Measurements from ENCODE around the gene MRGPRE.

The MRGPRE gene

DNA sequence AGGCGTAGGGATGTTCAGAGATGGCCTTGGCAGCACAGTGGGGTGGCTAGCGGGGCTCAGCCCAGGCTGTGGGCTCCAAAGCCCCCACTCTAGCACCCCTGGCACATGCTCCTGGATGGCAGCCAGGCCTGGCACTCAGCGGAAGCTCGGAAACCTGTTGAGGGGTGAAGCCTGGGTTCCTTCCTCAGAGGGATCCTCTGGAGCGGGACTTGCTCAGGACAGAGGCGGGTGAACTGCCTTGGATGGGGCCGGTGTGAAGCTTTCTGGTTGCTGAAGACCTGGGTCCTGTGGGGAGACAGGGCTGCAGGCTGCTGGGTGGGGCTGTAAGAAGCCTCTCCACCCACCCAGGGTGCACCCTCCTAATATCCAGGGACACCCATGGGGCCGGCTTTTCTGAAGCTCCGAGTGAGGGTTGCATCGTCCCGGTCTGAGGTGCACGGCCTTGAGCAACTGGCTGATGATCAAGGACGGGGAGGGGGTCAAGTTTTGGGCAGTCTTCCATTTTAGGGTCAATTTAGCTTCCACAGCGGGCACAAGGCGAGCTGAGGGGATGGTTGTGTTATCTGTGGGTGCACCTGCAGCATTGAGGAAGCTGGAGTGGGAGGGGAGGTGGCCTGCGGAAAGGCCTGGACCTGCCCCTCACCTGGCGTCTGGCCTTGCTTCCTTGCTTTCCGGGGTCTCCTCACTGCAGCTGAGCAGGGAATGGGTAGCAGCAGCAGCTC is 5.2 kb downstream of the MRGPRE start:
- no peak for DNase-seq

DNA sequence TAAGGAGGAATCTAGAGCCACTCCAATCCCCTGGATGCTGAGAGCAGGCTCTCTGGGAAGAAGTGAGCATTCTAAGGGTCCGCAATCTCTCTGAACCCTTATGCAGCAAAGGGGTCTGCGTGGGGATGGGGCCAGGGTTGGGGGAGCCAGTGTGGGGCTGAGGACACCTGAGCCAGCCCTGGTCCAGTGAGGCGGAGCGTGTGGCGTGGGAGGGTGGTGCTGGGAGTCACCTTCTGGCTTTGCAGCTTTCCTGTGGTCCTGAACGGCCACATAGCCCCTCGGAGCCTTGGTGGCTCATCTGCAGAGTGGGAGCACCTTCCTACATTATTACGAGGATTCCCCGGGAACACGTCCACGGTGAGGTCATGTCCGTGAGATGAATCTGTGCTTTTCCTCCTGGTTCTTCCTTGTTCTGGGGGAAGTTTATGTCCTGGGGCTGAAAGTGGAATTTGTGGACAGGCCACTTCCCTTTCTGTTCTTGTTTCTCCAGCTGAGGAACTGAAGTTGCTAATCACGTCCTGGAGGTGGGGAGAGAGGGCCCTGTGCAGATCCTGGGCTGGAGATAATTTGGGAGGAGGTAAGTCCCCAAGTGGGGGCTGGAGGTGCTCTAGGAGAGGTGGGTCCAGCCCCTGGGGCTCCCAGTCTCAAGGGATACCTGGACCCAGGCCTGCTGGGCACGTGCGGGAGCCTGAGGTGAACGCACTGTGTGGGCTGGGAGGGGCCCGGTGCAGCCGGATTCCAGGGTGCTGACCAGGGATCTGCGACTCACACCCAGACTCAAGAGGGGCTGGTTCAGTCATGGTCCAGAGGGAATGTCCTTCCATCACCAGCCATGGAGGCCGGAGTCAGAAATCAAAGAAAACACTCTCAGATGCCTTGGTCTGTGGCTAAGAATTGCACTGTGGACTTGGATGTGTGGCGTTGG is 6.1 kb downstream of the MRGPRE start:
- no peak for DNase-seq

- DNase-seq: no peak
Observed at GRCh38 chr11:3225159-3225758, 7.0 kb downstream of the MRGPRE start.

DNA sequence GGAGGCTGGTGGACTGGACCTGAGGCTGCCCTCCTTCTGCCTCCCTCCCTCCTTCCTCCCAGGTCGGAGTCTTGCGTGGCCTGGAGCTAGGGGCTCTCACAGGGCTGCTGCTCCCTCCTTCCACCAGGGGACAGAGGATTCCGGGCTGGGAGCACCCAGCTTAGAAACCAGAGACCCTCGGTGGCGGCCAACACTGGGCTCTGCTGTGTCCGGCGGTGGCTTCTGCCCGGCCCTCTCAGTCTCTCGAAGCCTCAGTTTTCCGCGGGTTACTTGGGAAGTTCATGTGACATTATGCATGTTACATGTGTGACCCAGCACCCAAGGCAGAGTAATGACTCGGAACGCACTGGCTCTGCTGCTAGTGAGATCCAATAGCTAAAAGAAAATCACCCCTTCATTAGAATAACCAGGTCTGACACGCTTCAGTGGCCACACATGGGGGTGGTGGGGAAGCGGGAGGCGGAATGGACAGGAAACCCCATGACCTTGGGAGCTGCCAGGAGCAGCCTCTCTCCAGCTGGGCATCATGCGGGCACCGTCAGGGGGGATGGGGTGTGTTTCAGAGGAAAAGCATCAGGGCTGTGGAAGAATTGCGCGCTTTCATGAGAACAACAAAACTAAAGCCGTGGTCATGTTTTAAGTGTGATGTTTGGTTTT is 7.7 kb downstream of the MRGPRE start:
- DNase-seq: no peak

DNA sequence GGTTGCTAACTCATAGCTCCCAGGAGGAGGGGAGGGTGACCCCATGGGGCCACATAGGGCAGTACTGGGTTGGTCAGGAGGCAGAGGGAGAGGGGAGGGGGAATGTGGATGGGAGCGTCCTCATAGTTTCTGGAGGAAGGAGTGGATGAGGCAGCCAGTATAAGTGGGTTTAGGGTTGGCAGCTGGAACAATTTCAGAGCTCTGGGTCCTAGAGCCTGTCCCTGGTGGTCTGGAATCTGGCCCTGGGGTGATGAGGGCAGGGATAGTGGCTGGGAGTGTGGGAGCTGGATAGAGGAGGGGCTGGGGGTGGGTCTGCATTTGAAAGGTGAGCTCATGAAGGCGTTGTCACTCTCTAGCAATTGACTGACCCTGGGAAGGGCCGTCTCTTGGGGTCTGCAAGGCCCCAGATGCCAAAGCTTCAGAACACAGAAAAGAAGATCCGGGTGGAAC is 8.3 kb downstream of the MRGPRE start:
- DNase-seq: no peak

DNA sequence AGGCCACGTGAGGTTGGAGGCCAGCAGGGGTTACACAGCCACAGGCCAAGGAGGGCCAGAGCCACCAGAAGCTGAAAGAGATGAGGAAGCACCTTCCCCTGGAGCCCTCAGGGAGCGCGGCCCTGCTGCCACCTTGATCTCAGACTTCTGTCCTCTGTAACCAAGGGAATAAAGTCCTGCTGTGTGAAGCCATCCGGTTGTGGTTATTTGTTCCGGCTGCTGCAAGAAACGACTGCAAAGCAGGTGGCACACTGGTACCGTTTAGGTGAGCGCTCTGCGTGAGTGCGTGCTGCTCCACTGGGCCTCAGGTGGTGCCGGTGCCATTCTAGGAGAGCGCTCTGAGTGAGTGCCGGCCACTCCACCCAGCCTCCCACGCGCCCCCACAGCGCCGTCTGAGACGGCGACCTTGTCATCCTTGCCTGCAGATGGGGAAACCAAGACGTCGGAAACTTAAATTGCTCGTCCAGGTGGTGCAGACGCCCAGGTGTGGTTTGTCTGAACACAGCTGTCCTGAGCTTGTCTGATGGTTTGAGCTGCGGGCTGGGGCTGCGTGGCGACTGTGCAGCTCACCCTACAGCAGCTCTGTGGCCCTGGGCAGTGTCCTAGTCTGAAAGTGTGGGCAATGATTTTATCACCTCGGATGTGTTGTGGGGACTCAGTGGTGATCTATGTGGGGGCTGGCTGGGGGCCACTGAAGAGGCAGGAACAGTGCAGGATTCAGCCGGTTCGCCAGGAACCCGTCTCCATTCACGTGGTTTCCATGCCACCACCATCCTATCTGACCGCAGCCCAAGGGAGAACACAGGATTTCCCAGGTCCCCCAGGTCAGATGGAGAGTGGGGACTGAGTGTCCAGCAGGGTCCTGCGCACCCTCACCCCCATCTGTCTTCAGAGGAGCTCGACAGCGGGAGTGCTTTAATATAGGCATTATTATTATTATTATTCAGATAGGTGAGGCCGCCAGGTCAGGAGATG is 9.0 kb downstream of the MRGPRE start:
- no peak for DNase-seq

DNA sequence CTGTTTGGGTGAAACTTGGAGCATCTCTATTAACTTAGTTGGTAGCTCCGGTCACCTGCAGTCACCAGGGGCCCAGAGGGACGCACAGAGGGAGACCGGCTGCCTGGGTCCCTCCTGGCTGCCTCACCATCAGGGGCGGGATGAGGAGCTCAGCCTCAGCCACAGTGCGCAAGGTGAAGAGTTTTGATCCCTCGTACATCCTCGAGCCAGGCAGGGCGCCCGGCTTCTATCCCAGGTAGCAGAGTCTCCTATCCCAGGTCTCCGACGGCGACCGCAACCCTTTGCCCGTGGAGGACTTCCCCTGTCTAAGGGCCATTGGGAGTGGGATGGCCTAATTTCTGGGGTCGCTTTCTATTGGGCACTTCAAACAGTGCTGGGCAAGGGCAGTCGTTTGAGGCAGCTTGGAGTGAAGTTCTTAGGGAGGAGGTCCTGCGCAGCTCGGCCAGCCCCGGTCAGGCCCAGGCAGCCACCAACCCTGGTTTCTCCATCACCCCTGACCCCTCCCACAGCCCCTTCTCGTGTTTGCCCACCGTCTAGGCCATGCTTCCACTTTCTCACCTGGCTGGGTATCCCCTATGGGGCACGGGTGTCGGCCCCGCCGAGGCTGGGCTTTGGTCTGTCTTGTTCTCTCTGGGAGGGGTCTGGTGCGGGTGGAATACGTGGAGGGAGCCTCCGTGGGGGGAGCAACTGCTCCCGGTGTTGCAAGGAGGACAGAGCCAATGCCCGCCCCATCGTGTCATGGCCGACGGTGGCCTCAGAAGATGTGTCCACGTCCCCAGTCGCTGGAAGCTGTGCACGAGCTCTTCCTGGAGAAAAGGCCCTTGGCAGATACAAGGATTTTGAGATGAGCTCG is 10.0 kb downstream of the MRGPRE start:
- no peak for DNase-seq

GRCh38 chr11:3221408-3222002 is 10.7 kb downstream of the MRGPRE start:
- no peak for DNase-seq

DNA sequence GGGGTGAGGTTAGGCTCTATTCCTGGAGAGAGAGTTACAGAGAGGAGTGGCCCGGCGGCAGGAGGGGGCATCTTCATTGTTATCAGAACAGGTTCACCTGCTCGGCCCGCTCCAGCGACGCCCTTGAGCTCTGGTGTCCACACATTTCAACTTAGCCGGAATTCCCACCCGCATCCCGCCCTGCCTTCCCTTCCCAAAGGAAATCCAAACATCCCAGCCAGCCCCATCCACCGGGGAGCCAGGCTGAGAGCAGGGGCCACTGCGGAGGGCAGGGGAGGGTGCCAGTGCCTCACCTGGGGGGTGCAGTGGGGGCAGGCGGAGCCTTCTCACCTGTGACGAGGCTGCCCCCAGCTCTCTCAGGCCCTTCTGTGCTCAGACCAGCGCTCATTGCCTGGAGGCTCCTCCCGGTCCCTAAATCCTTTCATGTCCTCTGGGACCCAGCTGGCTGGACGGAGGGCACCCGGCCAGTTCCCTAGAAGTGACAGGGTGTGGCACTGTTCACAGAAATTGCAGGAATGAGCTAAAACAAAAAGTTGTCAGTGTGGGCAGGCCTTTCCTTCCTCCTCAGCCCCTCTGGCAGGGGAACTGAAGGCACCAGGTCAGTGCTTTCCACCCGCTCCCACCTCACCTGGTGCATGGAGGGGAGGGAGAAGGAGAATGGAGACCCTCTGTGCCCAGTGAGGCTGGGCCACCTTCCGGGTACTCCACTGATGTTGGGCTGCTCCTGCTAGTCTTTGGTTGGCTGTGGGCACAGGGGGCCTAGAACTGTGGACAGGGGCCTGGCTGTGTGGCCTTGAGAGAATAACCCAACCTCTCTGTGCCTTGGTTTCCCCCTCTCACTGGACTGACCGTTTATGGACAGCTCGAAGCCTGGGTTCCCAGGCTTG is 11.5 kb downstream of the MRGPRE start:
- no peak for DNase-seq

- no peak for DNase-seq
Observed at GRCh38 chr11:3220101-3220500, 12.1 kb downstream of the MRGPRE start.

- no peak for DNase-seq
Observed at GRCh38 chr11:3219281-3219892, 12.8 kb downstream of the MRGPRE start.

DNA sequence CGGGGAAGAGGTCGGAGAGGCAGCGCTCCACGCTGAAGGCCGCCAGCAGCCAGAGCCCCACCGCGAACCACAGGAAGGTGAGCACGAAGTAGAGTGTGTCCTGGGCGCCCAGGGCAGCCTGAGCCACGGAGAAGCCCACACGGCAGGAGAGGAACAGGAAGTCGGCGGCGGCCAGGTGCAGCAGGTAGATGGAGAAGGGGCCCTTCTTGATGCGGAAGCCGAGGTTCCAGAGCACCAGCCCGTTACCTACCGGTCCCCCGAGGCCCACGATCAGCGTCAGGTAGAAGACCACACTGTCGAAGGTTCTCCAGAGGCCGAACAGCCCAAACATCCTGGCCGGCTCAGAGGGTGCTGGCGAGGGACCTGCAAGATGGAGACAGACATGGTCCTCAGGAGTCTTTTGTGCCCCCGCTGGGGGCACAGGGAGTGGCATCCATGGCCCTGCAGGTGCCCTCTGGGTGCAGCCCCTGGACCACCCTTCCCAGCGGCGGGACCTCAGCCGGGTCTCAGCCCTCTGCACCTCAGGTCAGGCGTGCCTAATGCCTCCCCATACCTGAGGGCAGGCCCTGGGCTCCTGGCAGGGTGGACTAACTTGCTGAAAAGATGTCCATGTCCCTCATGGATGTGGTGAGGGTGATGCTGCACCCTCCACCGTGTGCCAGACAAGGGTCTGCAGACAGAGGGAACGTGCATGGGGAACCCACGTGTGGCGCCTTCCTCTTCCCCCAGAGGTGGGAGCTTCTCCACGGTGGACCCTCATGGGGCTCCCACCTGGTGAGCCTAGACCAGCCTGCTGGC is 13.5 kb downstream of the MRGPRE start, which contains the start of gene MRGPRG:
TSS of gene MRGPRG (minus strand) at position 331 of the 798 bp plus-strand sequence. CDS start at position 331, 0 bp downstream.
- DNase-seq: no peak

DNA sequence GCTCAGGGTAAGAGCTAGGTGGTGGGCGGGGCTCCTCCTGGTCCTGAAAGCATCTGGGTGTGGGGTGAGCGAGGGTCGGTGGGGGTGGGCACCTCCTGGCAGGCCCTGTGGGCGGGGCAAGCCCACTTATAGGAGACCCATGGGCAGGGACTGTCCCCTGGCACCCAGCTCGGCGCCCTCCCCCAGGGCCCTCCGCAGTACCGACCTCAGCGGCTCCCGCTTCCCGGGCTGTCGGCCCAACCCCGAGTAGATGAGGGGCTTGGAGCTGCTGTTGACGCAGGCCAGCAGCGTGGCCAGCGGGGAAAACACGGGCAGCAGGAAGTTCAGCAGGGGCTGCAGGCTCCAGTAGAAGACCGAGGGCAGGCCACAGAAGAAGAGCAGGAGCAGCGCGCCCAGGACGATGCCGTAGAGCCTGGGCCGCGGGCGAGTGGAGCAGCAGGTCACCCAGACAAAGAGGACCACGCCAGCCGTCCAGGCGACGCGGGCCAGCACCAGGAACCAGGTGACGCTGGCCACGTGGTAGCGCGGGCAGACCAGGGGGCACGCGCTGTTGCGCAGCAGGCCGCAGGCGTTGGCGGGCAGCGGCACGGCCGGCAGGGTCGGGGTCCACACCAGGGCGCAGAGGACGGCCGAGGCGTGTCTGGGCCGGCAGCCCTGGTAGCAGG is 14.3 kb downstream of the MRGPRE start:
- no peak for DNase-seq

DNA sequence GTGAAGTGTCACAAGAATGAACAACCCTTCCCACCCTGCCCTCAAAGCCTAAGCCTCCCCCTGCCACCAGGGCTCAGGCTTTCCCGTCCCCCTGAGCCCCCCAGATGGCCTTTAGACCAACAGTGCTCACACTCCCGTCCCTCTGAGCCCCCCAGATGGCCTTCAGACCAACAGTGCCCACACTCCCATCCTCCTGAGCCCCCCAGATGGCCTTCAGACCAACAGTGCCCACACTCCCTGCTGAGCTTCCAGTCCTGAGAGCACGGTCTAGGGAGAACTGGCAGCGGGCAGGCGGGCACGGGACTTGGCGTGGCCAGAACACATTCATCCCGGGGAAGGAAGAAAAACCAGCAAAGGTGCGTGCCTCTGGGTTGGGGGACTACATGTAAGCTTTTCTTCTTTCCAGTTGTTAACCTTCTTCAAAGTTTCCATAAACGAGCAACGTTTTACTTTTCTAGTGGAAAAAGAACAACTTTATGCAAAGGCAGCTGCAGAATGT is 16.1 kb downstream of the MRGPRE start:
- no peak for DNase-seq

DNA sequence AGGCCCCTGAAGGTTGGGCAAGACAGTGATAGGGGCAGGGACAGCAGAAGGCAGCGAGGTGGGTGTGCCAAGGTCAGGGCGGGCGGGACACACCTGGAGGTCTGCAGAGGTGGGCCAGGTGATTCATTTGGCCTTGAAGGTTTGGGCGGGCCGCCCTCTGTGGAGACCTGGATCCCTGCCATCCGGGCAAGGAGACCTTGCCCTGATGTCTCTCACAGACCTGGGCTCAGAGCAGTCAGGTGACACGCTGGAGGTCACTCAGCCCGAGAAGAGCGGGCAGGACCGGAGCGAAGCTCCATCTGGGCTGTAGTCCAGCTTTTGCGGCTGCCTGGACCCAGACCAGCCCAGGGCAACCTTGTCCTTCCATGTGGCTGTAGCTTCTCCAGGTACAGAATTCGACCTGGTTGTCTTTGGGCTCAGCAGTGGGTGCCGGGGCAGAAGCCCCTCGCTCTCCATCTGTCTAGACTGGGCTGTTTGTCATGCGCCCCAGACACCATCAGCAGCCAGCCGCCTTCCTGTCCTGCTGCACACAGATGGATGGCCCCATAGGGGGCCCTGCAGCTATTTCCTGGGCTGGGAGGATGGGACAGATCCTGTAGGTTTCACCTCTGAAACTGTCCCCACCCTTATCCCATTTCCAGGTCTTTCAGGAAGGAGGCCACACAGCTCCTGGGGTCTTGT is 16.7 kb downstream of the MRGPRE start:
- no peak for DNase-seq

GRCh38 chr11:3214420-3214699 is 17.9 kb downstream of the MRGPRE start:
- DNase-seq: no peak
